AG10803 (cell line): Measurements from ENCODE around the gene UNC5B.
"Not testable (repeated sequence)": the region's sequence is repeated elsewhere in the genome, so short reads cannot be mapped to it uniquely, and the experiment has no call there.

ENCODE experiments used
- DNase-seq: peaks from one replicate; pipeline ENCODE4 v3.0.0; 2010; ENCODE audit warnings: low read depth
- H3K4me3 ChIP-seq: 2 replicates; pipeline ENCODE4 v1.5.1; 2011; ENCODE audit warnings: mild to moderate bottlenecking, low read length, control low read depth
- TF ChIP-seq, protein P1 (sequence below): conservative IDR thresholded peaks from 2 replicates; pipeline ENCODE4 v1.5.1; 2011; ENCODE audit warnings: mild to moderate bottlenecking, low read length, control low read depth, inconsistent platforms

The UNC5B gene

DNA sequence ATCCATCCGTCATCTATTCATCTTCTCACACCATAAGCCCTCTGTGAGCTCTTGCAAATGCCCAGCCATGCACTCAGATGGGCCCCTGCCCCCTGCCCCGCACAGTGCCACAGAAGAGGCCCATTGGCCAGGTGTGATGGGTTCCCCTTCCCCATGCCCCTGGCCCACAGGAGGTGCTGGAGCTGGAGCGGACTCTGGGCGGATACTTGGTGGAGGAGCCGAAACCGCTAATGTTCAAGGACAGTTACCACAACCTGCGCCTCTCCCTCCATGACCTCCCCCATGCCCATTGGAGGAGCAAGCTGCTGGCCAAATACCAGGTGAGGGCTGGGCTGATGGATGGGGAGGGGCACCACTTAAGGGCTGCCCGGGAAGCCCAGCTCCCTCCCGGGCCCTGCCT, 83.3 kb downstream of the UNC5B start:
- H3K4me3 ChIP-seq = no peak overlapping the region
- TF ChIP-seq, protein P1, sequence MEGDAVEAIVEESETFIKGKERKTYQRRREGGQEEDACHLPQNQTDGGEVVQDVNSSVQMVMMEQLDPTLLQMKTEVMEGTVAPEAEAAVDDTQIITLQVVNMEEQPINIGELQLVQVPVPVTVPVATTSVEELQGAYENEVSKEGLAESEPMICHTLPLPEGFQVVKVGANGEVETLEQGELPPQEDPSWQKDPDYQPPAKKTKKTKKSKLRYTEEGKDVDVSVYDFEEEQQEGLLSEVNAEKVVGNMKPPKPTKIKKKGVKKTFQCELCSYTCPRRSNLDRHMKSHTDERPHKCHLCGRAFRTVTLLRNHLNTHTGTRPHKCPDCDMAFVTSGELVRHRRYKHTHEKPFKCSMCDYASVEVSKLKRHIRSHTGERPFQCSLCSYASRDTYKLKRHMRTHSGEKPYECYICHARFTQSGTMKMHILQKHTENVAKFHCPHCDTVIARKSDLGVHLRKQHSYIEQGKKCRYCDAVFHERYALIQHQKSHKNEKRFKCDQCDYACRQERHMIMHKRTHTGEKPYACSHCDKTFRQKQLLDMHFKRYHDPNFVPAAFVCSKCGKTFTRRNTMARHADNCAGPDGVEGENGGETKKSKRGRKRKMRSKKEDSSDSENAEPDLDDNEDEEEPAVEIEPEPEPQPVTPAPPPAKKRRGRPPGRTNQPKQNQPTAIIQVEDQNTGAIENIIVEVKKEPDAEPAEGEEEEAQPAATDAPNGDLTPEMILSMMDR = no peak
- no peak for DNase-seq

DNA sequence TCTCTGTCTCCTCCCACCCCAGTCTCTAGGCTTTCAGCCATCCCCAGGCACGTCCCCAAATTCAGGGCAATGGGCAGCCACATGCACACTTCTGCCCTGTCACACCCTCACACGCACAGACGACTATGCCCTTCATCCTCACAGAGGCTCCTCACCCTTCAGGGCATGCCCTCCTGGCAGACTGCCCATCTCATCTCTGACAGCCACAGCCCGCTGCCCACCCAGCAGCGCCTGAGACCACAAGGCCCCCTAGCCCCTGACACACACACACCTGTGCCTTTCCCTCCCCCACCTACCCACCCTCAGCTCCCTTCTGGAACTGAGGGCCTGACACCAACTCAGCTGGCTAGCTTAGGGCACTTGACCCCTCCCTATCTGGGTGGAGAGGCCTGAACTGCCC, 83.7 kb downstream of the UNC5B start:
- TF ChIP-seq, protein P1 = no peak
- DNase-seq = no peak

DNA sequence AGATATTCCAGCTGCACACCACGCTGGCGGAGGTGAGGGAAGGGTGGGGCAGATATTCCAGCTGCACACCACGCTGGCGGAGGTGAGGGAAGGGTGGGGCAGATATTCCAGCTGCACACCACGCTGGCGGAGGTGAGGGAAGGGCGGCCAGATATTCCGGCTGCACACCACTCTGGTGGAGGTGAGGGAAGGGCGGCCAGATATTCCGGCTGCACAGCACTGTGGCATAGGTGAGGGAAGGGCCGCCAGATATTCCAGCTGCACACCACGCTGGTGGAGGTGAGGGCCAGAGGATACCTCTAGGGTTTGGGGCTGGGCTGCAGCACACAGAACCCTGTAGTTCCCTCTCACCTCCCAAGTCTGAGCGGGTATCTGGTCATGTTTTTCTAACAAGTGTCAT, 84.4 kb downstream of the UNC5B start:
- H3K4me3 ChIP-seq, DNase-seq: not testable (repeated sequence)

More for the DNA sequence above, 83.7 kb downstream of the UNC5B start:
- no peak overlapping the region for H3K4me3 ChIP-seq

DNA sequence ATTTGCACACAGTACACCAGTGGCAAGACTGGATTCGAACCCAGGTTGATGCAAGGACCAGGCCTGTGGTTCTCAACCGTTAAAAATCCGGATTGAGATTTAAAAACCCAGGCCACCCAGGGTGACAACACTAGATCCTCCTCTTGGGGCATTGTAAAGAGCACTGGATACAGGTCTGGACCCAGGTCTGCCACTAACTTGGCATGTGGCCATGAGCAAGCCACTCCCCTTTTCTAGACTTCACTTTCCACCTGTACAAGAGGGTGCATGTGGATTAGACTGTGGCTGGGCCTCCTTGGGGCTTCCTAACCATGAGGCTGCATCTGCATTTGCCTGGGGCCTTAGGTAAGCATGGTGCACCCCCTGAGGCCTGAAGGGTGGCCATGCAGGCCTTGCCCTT, 85.0 kb downstream of the UNC5B start:
- DNase-seq = no peak
- no peak overlapping the region for H3K4me3 ChIP-seq
- TF ChIP-seq, protein P1 = no peak

DNA sequence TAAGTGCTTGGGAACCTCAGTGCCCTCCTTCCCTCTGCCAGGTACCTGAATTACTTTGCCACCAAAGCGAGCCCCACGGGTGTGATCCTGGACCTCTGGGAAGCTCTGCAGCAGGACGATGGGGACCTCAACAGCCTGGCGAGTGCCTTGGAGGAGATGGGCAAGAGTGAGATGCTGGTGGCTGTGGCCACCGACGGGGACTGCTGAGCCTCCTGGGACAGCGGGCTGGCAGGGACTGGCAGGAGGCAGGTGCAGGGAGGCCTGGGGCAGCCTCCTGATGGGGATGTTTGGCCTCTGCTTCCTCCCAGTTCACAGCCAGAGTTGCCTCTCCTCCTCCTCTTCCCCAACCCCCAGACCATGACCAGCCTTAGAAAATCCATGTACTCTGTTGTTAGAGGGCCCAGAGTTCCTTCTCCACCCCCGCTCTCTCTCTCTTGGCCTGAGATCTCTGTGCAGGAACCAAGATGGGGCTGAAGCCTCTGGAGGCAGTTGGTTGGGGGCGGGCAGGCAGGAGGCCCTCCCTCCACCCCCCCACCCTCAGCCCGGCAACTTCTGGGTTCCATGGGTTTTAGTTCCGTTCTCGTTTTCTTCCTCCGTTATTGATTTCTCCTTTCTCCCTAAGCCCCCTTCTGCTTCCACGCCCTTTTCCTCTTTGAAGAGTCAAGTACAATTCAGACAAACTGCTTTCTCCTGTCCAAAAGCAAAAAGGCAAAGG, 86.9 kb downstream of the UNC5B start:
- DNase-seq = no peak
- TF ChIP-seq, protein P1 = no peak
- H3K4me3 ChIP-seq = no peak overlapping the region

DNA sequence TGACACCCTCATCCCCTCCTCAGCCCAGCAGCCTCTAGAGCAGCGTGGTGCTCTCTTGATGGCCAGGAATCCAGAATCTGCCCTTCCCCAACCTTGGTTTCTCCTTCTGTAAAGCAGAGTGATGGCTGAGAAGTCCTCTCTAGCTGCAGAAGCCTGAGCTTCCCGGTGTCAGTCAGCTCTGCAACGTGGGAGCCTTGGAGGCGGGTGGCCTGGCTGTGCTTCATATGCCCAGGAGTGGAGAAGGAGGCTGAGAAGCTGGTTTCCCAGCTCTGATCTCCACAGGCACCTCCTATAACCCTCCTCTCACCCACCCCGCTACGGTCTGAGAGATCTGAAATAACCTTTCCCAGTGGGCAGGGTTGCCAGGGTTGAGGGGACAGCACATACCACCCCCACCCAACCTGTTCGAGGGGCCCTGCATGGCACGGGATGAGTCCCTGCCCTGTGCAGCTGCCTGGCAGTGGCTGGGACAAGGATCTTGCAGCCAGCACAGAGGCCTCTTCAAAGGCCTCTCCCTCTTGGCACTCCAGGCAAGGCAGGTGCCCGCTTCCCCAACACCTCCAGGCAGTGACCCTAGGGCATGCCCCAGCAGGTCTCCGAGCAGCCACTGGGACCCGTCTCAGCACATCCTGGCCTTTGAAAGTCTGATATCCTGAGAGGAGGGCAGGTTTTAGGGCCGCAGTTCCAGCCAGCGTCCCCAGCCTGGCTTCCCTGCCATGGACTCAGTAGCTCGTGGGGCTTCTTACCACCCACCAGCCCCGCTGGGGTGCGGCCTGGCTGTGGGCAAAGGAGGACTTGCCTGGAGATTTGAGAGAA, 88.4 kb downstream of the UNC5B start:
- TF ChIP-seq, protein P1 = no peak
- H3K4me3 ChIP-seq = no peak overlapping the region
- no peak for DNase-seq

DNA sequence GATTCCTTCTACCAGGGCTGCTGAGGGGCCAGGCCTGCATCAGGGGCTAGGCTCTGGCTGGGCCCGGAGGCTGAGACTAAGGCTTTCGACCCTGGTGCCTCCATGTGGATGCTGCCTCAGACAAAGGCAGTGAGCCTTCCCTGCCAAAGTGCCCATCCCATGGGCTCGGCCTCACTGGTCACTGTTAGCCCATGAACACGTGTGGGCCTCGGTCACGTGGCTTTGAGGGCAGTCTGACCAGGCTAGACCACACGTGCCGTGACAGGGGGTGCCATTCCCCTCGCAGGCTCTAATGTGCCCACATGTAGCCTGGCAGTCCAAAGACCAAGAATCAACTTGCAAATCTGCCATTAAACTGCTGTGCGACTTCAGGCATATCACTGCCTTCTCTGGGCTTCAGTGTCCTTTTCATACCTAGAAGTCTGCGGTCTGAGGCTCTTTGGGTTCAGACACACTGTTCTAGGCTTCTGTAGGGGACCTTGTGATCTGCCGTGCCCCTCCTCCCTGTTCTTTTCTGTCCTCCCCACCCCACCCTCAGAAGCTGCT, 89.1 kb downstream of the UNC5B start:
- DNase-seq = no peak
- TF ChIP-seq, protein P1 = no peak
- no peak overlapping the region for H3K4me3 ChIP-seq
